ENCODE data around the gene MAN2B2.

MAN2B2 gene

GRCh38 chr4:6562931-6563901 is 11.8 kb upstream of the MAN2B2 start:
- TF ChIP-seq, protein P1, sequence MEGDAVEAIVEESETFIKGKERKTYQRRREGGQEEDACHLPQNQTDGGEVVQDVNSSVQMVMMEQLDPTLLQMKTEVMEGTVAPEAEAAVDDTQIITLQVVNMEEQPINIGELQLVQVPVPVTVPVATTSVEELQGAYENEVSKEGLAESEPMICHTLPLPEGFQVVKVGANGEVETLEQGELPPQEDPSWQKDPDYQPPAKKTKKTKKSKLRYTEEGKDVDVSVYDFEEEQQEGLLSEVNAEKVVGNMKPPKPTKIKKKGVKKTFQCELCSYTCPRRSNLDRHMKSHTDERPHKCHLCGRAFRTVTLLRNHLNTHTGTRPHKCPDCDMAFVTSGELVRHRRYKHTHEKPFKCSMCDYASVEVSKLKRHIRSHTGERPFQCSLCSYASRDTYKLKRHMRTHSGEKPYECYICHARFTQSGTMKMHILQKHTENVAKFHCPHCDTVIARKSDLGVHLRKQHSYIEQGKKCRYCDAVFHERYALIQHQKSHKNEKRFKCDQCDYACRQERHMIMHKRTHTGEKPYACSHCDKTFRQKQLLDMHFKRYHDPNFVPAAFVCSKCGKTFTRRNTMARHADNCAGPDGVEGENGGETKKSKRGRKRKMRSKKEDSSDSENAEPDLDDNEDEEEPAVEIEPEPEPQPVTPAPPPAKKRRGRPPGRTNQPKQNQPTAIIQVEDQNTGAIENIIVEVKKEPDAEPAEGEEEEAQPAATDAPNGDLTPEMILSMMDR (IDR thresholded peaks at IDR 0.05; ENCODE audit: control insufficient read depth, insufficient read depth, low read depth, low read length, missing control alignments) = no peak
- DNase-seq (ENCODE audit: low read depth) = no peak
- H3K4me3 ChIP-seq (ENCODE audit: control insufficient read depth, low read depth, low read length) = peak overlapping the region; percentile 17

DNA sequence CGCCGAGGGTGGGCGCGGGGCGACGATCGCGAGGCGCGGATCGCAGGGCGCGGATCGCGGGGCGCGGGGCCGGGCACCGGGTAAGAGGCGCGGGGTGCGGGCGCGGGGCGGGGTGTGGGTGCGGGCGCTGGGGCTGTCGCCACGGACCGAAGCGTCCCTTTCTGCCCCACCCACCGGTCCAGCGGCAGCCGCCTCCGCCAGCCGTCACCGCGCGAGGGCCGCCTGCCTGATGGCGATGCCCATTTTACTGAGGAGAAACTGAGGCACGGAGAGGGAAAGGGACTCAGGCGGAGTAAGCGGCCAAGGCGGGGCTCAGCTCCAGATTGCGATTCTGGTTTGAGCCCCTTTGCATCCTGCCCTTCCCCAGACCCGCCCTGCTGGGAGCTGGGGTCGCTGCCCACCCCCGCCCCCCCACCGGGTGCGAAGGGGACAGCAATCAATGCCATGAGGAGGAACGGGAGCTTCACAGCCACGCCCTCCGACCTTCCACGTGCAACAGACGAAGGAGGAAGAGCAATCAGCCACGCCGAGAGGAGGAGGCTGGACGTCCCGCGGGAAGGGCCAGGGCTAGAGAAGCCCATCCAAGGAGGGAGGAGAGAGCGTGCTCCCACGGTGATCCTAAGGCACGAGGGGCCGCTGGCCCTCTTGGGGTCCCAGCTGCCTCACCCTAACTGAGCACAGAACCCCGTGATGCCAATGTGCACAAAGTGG is 10.9 kb upstream of the MAN2B2 start:
- TF ChIP-seq, protein P1 (IDR thresholded peaks at IDR 0.05; ENCODE audit: control insufficient read depth, insufficient read depth, low read depth, low read length, missing control alignments) = no peak
- DNase-seq (ENCODE audit: low read depth) = no peak
- H3K4me3 ChIP-seq (ENCODE audit: control insufficient read depth, low read depth, low read length) = no peak overlapping the region

GRCh38 chr4:6565691-6566390 is 9.1 kb upstream of the MAN2B2 start:
- TF ChIP-seq, protein P1 (IDR thresholded peaks at IDR 0.05; ENCODE audit: control insufficient read depth, insufficient read depth, low read depth, low read length, missing control alignments) = no peak
- H3K4me3 ChIP-seq (ENCODE audit: control insufficient read depth, low read depth, low read length) = no peak overlapping the region
- no peak for DNase-seq (ENCODE audit: low read depth)

- DNase-seq (ENCODE audit: low read depth) = no peak
- no peak overlapping the region for H3K4me3 ChIP-seq (ENCODE audit: control insufficient read depth, low read depth, low read length)
- TF ChIP-seq, protein P1 (IDR thresholded peaks at IDR 0.05; ENCODE audit: control insufficient read depth, insufficient read depth, low read depth, low read length, missing control alignments) = no peak
Observed at GRCh38 chr4:6566391-6567190, 8.4 kb upstream of the MAN2B2 start.

DNA sequence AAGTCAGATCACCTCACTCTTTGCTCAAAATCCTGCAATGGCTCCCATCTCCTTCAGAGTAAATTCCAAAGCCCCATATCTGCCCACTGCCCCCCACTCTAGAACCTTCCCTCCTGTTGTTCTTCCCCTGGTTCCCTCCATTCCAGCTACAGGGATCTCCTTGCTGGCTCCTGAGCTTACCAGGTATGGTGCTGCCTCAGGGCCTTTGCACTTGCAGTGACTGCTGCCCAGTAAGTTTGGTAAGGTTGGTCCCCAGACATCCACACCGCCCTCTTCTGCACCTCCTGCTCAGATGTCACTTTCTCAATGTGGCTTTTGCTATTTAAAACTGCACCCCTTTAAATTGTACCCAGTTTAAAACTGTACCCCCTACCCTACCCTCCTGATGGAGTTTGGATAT is 7.8 kb upstream of the MAN2B2 start:
- TF ChIP-seq, protein P1 (IDR thresholded peaks at IDR 0.05; ENCODE audit: control insufficient read depth, insufficient read depth, low read depth, low read length, missing control alignments) = no peak
- DNase-seq (ENCODE audit: low read depth) = no peak

GRCh38 chr4:6568148-6568547 is 6.8 kb upstream of the MAN2B2 start:
- TF ChIP-seq, protein P1 (IDR thresholded peaks at IDR 0.05; ENCODE audit: control insufficient read depth, insufficient read depth, low read depth, low read length, missing control alignments) = no peak
- no peak overlapping the region for H3K4me3 ChIP-seq (ENCODE audit: control insufficient read depth, low read depth, low read length)
- DNase-seq (ENCODE audit: low read depth) = no peak

More for the DNA sequence above, 7.8 kb upstream of the MAN2B2 start:
- H3K4me3 ChIP-seq (ENCODE audit: control insufficient read depth, low read depth, low read length) = no peak overlapping the region

Measured in AG09309 (cell line).